Fibroblast of peridontal ligament (primary cell): ENCODE data around the gene COG4.
A peak's percentile ranks its signal among the peaks of the same experiment; 100 is the strongest.
"Not testable (repeated sequence)": the region's sequence is repeated elsewhere in the genome, so short reads cannot be mapped to it uniquely, and the experiment has no call there.

Experiments
- DNase-seq: peaks from one replicate; pipeline ENCODE4 v3.0.0-alpha.2; 2010; ENCODE audit errors: extremely low read depth

The COG4 gene

GRCh38 chr16:70527315-70527996 lies 4.1 kb upstream of the COG4 start:
- no peak for DNase-seq

GRCh38 chr16:70526403-70526802 lies 3.0 kb upstream of the COG4 start:
- no peak for DNase-seq

GRCh38 chr16:70524399-70524825 lies 1.1 kb upstream of the COG4 start:
- DNase-seq: not testable (repeated sequence)

GRCh38 chr16:70523743-70524398 lies 517 bp upstream of the COG4 start, which contains the start of gene SF3B3:
TSS of gene SF3B3 (plus strand) at chr16:70523816. CDS start at chr16:70526657, 2,841 bp downstream.
- peak; percentile 56 for DNase-seq

GRCh38 chr16:70522216-70523075 lies 908 bp downstream of the COG4 start:
- no peak for DNase-seq

GRCh38 chr16:70520612-70521297 lies 2.6 kb downstream of the COG4 start:
- peak; percentile 64 for DNase-seq

- no peak for DNase-seq
Observed at GRCh38 chr16:70512456-70512855, 10.9 kb downstream of the COG4 start.

- no peak for DNase-seq
Observed at GRCh38 chr16:70511833-70512232, 11.5 kb downstream of the COG4 start.

GRCh38 chr16:70510216-70510615 lies 13.1 kb downstream of the COG4 start:
- no peak for DNase-seq

- no peak for DNase-seq
Observed at GRCh38 chr16:70508752-70509151, 14.6 kb downstream of the COG4 start.

GRCh38 chr16:70496513-70496912 lies 26.8 kb downstream of the COG4 start:
- no peak for DNase-seq

GRCh38 chr16:70495425-70496182 lies 27.8 kb downstream of the COG4 start:
- no peak for DNase-seq

GRCh38 chr16:70494777-70495176 lies 28.6 kb downstream of the COG4 start:
- DNase-seq: no peak

GRCh38 chr16:70494202-70494770 lies 29.1 kb downstream of the COG4 start:
- no peak for DNase-seq

- DNase-seq: no peak
Observed at GRCh38 chr16:70493802-70494201, 29.6 kb downstream of the COG4 start.

GRCh38 chr16:70490261-70490660 lies 33.1 kb downstream of the COG4 start:
- DNase-seq: no peak

- DNase-seq: no peak
Observed at GRCh38 chr16:70484867-70485266, 38.5 kb downstream of the COG4 start.

GRCh38 chr16:70483426-70483825 lies 39.9 kb downstream of the COG4 start:
- DNase-seq: no peak

GRCh38 chr16:70482624-70483023 lies 40.7 kb downstream of the COG4 start:
- no peak for DNase-seq

GRCh38 chr16:70481929-70482536 lies 41.3 kb downstream of the COG4 start:
- DNase-seq: peak; percentile 49
